NCI-H187 (cell line): ENCODE measurements around the gene KRTAP4-11.
"Not testable (repeated sequence)": the region's sequence is repeated elsewhere in the genome, so short reads cannot be mapped to it uniquely, and the experiment has no call there.

Experiments used
- DNase-seq, 2 experiments: peaks; one replicate each; lab custom pipeline; 2025; lab: John Stamatoyannopoulos, UW

The KRTAP4-11 gene

DNA sequence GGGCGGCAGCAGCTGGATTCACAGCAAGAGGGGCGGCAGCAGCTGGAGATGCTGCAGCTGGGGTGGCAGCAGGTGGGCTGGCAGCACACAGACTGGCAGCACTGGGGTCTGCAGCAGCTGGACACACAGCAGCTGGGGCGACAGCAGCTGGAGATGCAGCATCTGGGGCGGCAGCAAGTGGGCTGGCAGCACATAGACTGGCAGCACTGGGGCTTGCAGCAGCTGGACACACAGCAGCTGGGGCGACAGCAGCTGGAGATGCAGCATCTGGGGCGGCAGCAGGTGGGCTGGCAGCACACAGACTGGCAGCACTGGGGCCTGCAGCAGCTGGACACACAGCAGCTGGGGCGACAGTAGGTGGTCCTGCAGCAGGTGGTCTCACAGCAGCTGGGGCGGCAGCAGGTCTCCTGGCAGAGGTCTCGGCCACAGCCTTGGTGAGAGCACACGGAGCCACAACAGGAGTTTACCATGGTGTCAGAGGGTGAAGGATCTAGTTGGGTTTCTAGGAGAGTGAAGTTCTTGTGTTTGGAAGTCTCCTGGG lies at the start of gene KRTAP4-11:
Gene KRTAP4-11, minus strand, starts transcription at position 528 of the 541 bp plus-strand sequence. Its CDS starts 58 bp downstream, at position 470.
- not testable (repeated sequence) for DNase-seq

DNA sequence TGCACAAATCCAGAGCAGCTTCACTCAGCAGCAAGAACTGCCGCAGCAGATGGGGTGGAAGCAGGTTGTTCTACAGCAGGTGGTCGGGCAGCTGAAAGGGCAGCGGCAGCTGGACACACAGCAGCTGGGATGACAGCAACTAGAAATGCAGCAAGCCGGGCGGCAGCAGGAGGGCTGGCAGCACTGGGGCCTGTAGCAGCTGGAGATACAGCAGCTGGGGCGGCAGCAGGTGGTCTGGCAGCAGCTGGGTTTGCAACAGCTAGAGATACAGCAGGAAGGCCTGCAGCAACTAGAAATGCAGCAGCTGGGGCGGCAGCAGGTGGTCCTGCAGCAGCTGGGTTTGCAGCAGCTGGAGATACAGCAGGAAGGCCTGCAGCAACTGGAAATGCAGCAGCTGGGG lies 49.4 kb upstream of the KRTAP4-11 start:
- DNase-seq = no peak

DNA sequence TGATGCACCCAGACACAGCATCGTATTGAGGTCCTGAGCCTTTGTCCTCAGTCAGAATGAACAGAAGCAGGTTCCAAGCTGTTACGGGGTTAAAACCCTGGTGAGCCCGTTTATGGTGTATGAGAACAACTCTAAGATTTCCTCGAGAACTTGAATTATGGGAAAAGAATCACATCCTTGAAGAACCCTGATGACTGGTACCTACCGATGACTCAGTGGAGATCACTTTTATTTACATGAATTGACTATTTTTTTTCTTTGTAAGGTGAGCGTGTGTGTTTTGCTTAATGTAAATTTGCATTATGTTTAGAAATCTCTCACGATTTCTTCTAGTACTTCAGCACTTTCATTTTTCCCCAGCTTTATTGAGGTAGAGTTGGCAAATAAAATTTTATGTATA lies 45.7 kb upstream of the KRTAP4-11 start:
- DNase-seq = no peak

DNA sequence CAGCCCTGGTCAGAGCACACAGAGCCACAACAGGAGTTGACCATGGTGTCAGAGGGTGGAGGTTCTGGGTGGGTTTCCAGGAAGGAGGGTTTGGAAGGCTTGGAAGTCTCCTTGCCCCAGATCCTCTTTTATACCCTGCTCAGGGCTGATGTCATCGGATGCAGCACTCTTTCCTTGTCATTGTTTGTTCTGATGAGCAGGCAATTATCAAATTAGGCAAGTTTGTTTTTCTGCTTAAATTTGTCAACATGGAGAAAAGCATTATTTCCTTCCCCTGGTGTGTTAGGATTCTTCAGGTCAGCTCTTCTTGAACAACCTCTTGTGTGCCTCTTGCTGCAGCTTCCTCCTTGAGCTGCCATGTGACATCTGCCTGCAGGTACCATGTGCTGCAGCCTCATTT lies 42.5 kb upstream of the KRTAP4-11 start, which contains the start of gene KRTAP4-4:
Gene KRTAP4-4, minus strand, starts transcription at position 101 of the 400 bp plus-strand sequence. Its CDS starts 57 bp downstream, at position 44.
- DNase-seq = no peak

DNA sequence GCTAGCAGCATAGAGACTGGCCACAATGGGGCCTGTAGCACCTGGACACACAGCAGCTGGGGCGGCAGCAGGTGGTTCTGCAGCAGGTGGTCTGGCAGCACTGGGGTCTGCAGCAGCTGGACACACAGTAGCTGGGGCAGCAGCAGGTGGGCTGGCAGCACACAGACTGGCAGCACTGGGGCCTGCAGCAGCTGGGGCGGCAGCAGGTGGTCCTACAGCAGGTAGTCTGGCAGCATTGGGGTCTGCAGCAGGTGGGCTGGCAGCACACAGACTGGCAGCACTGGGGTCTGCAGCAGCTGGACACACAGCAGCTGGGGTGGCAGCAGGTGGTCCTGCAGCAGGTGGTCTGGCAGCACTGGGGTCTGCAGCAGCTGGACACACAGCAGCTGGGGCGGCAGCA lies 42.0 kb upstream of the KRTAP4-11 start:
- DNase-seq = not testable (repeated sequence)

- DNase-seq = no peak
Observed at GRCh38 chr17:41153856-41154255, 35.7 kb upstream of the KRTAP4-11 start.

DNA sequence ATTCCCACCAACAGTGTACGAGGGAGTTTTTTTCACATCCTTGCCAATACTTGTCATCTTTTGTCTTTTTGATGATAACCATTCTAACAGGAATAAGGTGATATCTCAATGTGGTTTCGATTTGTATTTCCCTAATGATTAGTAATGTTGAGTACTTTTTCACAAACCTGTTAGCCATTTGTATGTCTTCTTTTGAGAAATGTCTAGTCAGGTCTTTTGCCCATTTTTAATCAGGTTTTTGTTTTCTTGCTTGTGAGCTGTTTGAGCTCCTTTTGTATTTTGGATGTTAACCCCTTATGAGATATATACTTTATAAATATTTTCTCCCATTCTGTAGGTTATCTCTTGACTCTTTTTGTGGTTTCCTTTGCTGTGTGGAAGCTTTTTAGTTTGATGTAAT lies 33.4 kb upstream of the KRTAP4-11 start:
- no peak for DNase-seq

DNA sequence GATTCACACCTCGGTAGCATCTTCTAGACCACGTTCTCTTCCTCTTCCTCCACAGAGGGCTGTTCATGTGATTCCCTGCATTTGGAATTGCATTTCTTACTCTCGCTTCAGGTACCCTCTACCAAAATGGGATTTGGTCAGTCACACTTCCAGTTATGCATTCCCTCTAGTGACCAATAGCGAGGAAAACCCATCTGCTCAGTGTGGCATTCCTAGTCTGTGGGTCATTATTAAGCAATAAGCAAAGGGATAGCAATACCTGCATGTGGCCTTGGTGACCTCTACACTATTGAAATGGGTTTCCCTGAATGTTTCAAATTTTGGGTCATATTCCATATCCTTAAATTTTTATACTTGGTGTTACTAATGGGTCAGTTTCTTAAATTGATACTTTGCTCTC lies 31.9 kb upstream of the KRTAP4-11 start:
- no peak for DNase-seq

GRCh38 chr17:41149652-41149985 lies 31.4 kb upstream of the KRTAP4-11 start, which contains the start of gene KRTAP4-5:
Gene KRTAP4-5 (minus strand): TSS chr17:41149825. CDS start chr17:41149767, 58 bp downstream.
- DNase-seq = no peak

DNA sequence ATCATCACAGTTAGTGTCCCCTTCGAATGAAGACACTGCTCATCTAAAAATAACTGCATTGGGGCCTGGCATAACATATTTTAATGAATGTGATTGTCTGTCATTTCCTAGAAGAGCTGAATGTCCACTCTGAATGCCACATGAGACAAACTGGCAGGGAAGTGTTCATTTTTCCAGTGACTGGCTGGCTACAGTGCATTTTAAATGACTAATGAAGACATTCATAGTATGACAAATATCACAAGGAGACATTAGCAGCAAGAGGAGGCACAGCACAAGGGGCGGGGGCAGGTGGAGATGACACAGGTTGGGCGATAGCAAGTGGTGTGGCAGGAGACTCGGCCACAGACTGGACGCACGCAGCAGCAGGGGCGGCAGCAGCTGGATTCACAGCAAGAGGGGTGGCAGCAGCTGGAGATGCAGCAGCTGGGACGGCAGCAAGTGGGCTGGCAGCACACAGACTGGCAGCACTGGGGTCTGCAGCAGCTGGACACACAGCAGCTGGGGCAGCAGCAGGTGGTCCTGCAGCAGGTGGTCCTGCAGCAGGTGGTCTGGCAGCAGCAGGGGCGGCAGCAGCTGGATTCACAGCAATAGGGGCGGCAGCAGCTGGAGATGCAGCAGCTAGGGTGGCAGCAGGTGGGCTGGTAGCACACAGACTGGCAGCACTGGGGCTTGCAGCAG lies 30.9 kb upstream of the KRTAP4-11 start:
- not testable (repeated sequence) for DNase-seq

DNA sequence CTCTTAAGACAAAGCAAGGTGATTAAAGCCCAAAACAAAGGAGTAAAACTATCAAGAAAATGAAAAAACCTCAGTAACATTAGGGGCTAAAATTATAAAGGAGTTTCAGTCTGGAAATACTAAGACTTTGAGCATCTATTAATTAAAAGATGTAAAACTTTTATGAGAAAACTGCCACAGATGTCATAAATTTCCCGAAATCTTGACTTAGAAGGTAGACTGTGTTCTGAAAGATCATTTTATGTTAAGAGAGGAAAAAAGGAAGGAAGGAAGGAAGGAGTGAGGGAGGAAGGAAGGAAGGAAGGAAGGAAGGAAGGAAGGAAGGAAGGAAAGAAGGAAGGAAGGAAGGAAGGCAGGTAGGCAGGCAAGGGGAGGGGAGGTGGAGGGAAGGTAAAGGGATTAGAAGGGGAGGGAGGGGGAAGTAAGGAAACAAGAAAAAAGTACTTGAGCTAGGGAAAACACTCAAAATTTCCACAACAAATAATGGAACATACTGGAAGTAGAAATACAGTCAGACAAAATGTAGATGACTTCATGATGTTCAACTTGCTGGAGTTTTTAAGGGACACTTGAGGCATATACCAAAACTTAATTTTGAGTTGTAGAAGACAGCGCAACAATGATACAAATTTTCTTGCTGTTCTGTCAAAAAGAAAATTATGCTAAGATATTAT lies 29.5 kb upstream of the KRTAP4-11 start:
- no peak for DNase-seq

DNA sequence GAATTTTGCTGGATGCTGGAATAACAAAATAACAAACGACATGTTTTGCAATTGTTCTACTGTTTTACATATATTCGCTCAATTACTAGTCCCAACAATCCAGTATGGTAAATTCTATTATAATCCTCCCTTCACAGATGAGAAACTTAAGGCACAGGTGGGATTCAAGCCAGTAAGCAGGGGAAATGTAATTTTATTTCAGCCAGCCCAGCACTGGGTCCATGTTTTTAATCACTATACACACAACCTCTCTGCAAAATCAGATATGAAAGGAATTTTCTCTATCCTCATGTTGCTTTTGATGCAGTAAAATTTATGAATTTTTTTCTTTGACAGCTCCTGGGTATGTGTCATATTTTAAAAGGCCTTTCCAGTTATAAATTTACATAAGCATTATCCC lies 27.1 kb upstream of the KRTAP4-11 start:
- DNase-seq = no peak

DNA sequence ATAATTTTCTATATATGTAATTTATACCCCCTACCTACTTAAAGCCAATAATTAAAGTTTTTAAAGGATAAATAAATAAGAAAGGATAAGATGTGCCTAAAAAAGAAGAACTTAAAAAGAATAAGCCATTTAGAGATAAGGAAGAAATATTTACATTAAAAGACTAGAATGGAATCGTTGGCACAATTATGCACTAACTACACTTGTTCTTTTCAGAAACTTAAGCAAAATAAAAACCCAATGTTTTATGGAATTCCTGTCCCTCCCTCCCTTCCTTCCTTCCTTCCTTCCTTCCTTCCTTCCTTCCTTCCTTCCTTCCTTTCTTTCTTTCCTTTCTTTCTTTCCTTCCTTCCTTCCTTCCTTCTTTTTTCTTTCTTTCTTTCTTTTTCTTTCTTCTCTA lies 26.7 kb upstream of the KRTAP4-11 start:
- DNase-seq = no peak

DNA sequence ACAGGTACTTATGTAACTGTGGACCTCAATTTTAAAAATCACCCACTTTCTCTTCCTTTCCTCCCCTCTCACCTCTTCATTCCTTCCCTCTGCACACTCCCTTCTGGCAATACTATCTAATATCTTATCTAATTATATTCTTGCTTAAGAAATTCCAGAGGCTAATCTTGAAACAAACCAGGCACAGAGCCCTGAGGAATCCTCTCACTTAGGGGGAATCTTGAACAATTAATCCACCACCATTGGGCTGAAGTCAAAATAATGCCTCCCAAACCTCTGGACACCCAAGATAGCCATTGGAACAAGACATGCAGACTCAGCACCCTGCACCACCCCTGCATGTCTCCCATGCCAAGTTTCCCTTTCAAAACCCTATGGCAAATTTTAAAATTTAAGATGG lies 23.2 kb upstream of the KRTAP4-11 start:
- no peak for DNase-seq

DNA sequence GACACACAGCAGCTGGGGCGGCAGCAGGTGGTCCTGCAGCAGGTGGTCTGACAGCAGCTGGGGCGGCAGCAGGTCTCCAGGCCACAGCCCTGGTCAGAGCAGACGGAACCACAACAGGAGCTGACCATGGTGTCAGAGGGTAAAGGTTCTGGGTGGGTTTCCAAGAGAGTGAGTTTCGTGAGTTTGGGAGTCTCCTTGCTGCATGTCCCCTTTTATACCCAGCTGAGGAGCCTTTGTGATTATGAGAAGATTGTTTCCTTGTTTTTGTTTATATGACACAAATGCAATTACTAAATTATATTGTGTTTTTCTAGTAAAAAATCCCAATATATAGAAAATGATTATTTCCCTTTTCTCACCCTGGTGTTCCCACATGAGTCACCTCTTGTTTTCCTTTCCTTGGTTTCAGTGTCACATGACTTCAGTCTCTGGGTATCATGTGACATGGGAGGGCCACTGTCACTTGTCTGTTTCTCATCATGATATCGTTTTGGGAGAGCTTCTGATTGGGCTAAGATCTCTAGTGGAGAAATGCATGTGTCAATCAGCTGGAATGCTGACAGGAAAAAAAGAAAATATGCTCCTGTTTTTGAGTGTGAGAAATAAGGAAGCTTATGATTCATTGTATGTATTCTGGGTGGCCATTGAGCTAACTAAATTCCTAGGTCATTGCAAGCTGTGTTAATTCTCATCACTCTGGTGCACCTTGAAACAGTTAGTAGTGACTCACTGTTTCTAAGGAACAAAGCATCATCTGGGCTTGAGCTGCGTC lies 22.4 kb upstream of the KRTAP4-11 start, which contains the start of gene KRTAP4-6:
Gene KRTAP4-6, minus strand, starts transcription at position 185 of the 772 bp plus-strand sequence. Its CDS starts 57 bp downstream, at position 128.
- DNase-seq = no peak

DNA sequence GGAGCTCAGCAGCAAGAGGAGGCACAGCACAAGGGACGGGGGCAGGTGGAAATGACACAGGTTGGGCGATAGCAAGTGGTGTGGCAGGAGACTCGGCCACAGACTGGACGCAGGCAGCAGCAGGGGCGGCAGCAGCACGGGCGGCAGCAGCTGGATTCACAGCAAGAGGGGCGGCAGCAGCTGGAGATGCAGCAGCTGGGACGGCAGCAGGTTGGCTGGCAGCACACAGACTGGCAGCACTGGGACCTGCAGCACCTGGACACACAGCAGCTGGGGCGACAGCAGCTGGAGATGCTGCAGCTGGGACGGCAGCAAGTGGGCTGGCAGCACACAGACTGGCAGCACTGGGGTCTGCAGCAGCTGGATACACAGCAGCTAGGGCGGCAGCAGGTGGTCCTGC lies 21.7 kb upstream of the KRTAP4-11 start:
- DNase-seq = not testable (repeated sequence)

DNA sequence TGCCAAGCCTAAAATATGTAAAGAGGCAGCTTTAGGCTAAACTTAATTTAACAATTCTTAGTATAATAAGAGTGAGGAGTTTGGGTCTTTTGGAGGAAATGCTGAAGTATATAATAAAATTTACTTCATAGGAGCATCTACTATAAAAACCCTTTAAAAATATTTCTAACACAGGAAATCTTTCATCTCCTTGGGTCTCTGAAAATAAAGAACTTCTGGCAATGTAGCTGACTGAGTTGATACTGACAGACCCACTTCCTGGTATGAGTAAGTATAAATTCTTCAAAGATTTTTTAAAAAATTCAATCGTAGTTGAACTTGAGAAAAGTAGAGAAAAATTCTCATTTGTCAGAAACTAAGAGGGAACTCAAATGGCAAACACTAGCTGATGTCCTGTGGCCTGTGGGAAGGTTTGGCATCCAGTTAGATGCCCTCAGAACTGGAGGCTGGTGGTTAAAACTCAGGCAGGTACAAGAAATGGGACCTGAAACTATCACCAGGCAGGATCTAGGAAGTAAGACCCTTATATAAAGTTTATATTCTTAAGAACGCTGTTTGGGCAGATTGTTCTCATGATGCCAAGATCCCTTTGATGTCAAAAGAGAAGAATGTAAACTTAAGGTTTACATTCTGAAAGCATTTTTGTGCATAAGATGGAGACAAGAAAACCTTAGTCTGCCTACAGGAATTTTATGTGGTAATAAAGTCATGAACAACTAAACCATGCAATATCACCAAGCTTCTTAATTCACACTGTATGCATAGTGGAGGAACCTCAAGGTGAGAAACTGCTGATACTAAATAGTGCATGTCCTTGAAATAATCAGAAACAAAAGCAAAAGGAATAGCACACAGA lies 15.9 kb upstream of the KRTAP4-11 start:
- DNase-seq = no peak

DNA sequence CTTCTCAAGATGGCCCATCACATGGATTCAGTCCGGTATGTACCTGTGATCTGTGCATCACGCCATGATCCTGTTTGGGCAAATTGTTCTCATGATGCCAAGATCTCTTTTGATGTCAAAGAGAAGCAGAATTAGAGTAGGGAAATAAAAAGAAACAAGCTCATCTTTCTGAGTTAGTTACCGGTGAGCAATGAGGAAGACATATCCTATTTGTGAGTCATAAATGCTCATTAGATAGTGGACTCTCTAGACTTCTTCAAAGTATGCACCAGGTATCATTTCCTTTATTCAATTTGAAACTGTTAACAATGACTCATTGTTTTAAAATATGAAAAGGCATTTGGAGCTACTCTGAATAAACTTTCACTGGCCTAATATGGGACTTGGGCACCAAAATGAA lies 13.8 kb upstream of the KRTAP4-11 start:
- no peak for DNase-seq

DNA sequence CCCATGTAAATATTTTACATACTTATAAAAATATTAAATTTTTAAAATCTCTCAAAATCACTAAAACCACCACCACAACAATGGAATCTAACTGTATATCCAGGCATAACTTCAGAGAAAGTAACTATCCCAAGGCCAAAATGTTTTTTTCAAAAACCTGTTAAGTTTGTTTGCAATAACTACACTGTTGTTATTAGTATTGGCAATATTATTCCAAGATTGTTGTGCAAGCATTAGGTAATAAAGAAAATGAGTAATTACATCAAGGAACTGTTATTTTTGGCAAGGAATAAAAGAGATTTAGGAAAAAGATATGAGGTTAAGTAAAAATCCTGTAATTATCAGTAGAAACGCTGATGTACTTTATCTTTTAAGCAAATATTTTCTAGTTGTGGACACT lies 9.2 kb upstream of the KRTAP4-11 start:
- DNase-seq = no peak

- no peak for DNase-seq
Observed at GRCh38 chr17:41126412-41126811, 8.2 kb upstream of the KRTAP4-11 start.

- DNase-seq = no peak
Observed at GRCh38 chr17:41125064-41125463, 6.9 kb upstream of the KRTAP4-11 start.
